ENCODE results near the gene ATXN7L2.
A peak's percentile ranks its signal among the peaks of the same experiment; 100 is the strongest.

ATXN7L2 gene

GRCh38 chr1:109497449-109498160, 13.9 kb downstream of the ATXN7L2 start:
- no peak overlapping the region for H3K27ac ChIP-seq (ENCODE audit: low read length)
- H3K9ac ChIP-seq (ENCODE audit: low read length in 2 of 2): no peak overlapping the region
- H3K27me3 ChIP-seq (ENCODE audit: control insufficient read depth in 1 of 2, insufficient read depth in 2 of 2, low read length in 2 of 2): no peaks in the 10 kb centered on the region
- H3K4me3 ChIP-seq (ENCODE audit: low read length in 2 of 2): no peak overlapping the region
- H3K4me1 ChIP-seq (ENCODE audit: control insufficient read depth, insufficient read depth, low read length): peaks cover 71% of the 10 kb centered on the region
- H3K9me3 ChIP-seq (ENCODE audit: control insufficient read depth in 2 of 2, low read length in 2 of 2): no peaks in the 10 kb centered on the region
- H3K36me3 ChIP-seq (ENCODE audit: control insufficient read depth in 2 of 2, insufficient read depth in 2 of 2, low read length in 2 of 2): peaks cover 13 to 29% of the 10 kb centered on the region in 2 donors

GRCh38 chr1:109498161-109498801, 14.6 kb downstream of the ATXN7L2 start:
- no peak overlapping the region for H3K4me3 ChIP-seq (ENCODE audit: low read length in 2 of 2)
- H3K27ac ChIP-seq (ENCODE audit: low read length): no peak overlapping the region
- no peaks in the 10 kb centered on the region for H3K27me3 ChIP-seq (ENCODE audit: control insufficient read depth in 1 of 2, insufficient read depth in 2 of 2, low read length in 2 of 2)
- H3K9ac ChIP-seq (ENCODE audit: low read length in 2 of 2): no peak overlapping the region
- peaks cover 13 to 29% of the 10 kb centered on the region in 2 donors for H3K36me3 ChIP-seq (ENCODE audit: control insufficient read depth in 2 of 2, insufficient read depth in 2 of 2, low read length in 2 of 2)
- no peaks in the 10 kb centered on the region for H3K9me3 ChIP-seq (ENCODE audit: control insufficient read depth in 2 of 2, low read length in 2 of 2)
- peaks cover 70% of the 10 kb centered on the region for H3K4me1 ChIP-seq (ENCODE audit: control insufficient read depth, insufficient read depth, low read length)

GRCh38 chr1:109499081-109499480, 15.4 kb downstream of the ATXN7L2 start:
- no peak overlapping the region for H3K9ac ChIP-seq (ENCODE audit: low read length in 2 of 2)
- H3K27ac ChIP-seq (ENCODE audit: low read length): peak overlapping the region; percentile 58
- no peaks in the 10 kb centered on the region for H3K27me3 ChIP-seq (ENCODE audit: control insufficient read depth in 1 of 2, insufficient read depth in 2 of 2, low read length in 2 of 2)
- H3K9me3 ChIP-seq (ENCODE audit: control insufficient read depth in 2 of 2, low read length in 2 of 2): no peaks in the 10 kb centered on the region
- peaks cover 64% of the 10 kb centered on the region for H3K4me1 ChIP-seq (ENCODE audit: control insufficient read depth, insufficient read depth, low read length)
- peaks cover 13 to 29% of the 10 kb centered on the region in 2 donors for H3K36me3 ChIP-seq (ENCODE audit: control insufficient read depth in 2 of 2, insufficient read depth in 2 of 2, low read length in 2 of 2)
- no peak overlapping the region for H3K4me3 ChIP-seq (ENCODE audit: low read length in 2 of 2)

GRCh38 chr1:109499661-109500536, 16.2 kb downstream of the ATXN7L2 start:
- Histone ChIP-seq H3K27me3 (ENCODE audit: control insufficient read depth in 1 of 2, insufficient read depth in 2 of 2, low read length in 2 of 2) (no peaks in the 10 kb centered on the region), H3K9ac (ENCODE audit: low read length in 2 of 2) (peak overlapping the region in 1 of 2 donors; percentile 55), H3K4me3 (ENCODE audit: low read length in 2 of 2) (peak overlapping the region in 1 of 2 donors; percentile 52), H3K4me1 (ENCODE audit: control insufficient read depth, insufficient read depth, low read length) (peaks cover 61% of the 10 kb centered on the region), H3K27ac (ENCODE audit: low read length) (peak overlapping the region; percentile 58), H3K36me3 (ENCODE audit: control insufficient read depth in 2 of 2, insufficient read depth in 2 of 2, low read length in 2 of 2) (peaks cover 13 to 29% of the 10 kb centered on the region in 2 donors), H3K9me3 (ENCODE audit: control insufficient read depth in 2 of 2, low read length in 2 of 2) (no peaks in the 10 kb centered on the region)

GRCh38 chr1:109500941-109501381, 17.3 kb downstream of the ATXN7L2 start:
- peak overlapping the region in 1 of 2 donors; percentile 52 for H3K4me3 ChIP-seq (ENCODE audit: low read length in 2 of 2)
- H3K4me1 ChIP-seq (ENCODE audit: control insufficient read depth, insufficient read depth, low read length): peaks cover 52% of the 10 kb centered on the region
- peak overlapping the region; percentile 58 for H3K27ac ChIP-seq (ENCODE audit: low read length)
- H3K9ac ChIP-seq (ENCODE audit: low read length in 2 of 2): peak overlapping the region in 1 of 2 donors; percentile 55
- H3K9me3 ChIP-seq (ENCODE audit: control insufficient read depth in 2 of 2, low read length in 2 of 2): no peaks in the 10 kb centered on the region
- H3K27me3 ChIP-seq (ENCODE audit: control insufficient read depth in 1 of 2, insufficient read depth in 2 of 2, low read length in 2 of 2): no peaks in the 10 kb centered on the region
- H3K36me3 ChIP-seq (ENCODE audit: control insufficient read depth in 2 of 2, insufficient read depth in 2 of 2, low read length in 2 of 2): peaks cover 13 to 27% of the 10 kb centered on the region in 2 donors

GRCh38 chr1:109501644-109502363, 18.1 kb downstream of the ATXN7L2 start:
- Histone ChIP-seq H3K4me1 (ENCODE audit: control insufficient read depth, insufficient read depth, low read length) (peaks cover 58% of the 10 kb centered on the region), H3K36me3 (ENCODE audit: control insufficient read depth in 2 of 2, insufficient read depth in 2 of 2, low read length in 2 of 2) (peaks cover 4 to 21% of the 10 kb centered on the region in 2 donors), H3K27me3 (ENCODE audit: control insufficient read depth in 1 of 2, insufficient read depth in 2 of 2, low read length in 2 of 2) (no peaks in the 10 kb centered on the region), H3K9ac (ENCODE audit: low read length in 2 of 2) (no peak overlapping the region), H3K4me3 (ENCODE audit: low read length in 2 of 2) (peak overlapping the region in 1 of 2 donors; percentile 29), H3K27ac (ENCODE audit: low read length) (peak overlapping the region; percentile 58), H3K9me3 (ENCODE audit: control insufficient read depth in 2 of 2, low read length in 2 of 2) (no peaks in the 10 kb centered on the region)

- Histone ChIP-seq H3K4me3 (ENCODE audit: low read length in 2 of 2) (no peak overlapping the region), H3K27ac (ENCODE audit: low read length) (peak overlapping the region; percentile 58), H3K9ac (ENCODE audit: low read length in 2 of 2) (no peak overlapping the region), H3K9me3 (ENCODE audit: control insufficient read depth in 2 of 2, low read length in 2 of 2) (no peaks in the 10 kb centered on the region), H3K4me1 (ENCODE audit: control insufficient read depth, insufficient read depth, low read length) (peaks cover 58% of the 10 kb centered on the region), H3K27me3 (ENCODE audit: control insufficient read depth in 1 of 2, insufficient read depth in 2 of 2, low read length in 2 of 2) (no peaks in the 10 kb centered on the region), H3K36me3 (ENCODE audit: control insufficient read depth in 2 of 2, insufficient read depth in 2 of 2, low read length in 2 of 2) (peaks cover 3 to 14% of the 10 kb centered on the region in 2 donors)
These were observed 18.7 kb downstream of the ATXN7L2 start for GRCh38 chr1:109502364-109502851.

- Histone ChIP-seq H3K9ac (ENCODE audit: low read length in 2 of 2) (peak overlapping the region in 1 of 2 donors; percentile 21), H3K4me1 (ENCODE audit: control insufficient read depth, insufficient read depth, low read length) (peaks cover 58% of the 10 kb centered on the region), H3K27ac (ENCODE audit: low read length) (no peak overlapping the region)
These were observed 20.2 kb downstream of the ATXN7L2 start for GRCh38 chr1:109503935-109504334.

GRCh38 chr1:109504974-109505373, 21.3 kb downstream of the ATXN7L2 start:
- Histone ChIP-seq H3K27me3 (ENCODE audit: control insufficient read depth in 1 of 2, insufficient read depth in 2 of 2, low read length in 2 of 2) (no peaks in the 10 kb centered on the region), H3K9ac (ENCODE audit: low read length in 2 of 2) (no peak overlapping the region), H3K4me3 (ENCODE audit: low read length in 2 of 2) (no peak overlapping the region), H3K9me3 (ENCODE audit: control insufficient read depth in 2 of 2, low read length in 2 of 2) (no peaks in the 10 kb centered on the region), H3K36me3 (ENCODE audit: control insufficient read depth in 2 of 2, insufficient read depth in 2 of 2, low read length in 2 of 2) (peaks cover 9 to 13% of the 10 kb centered on the region in 2 donors), H3K4me1 (ENCODE audit: control insufficient read depth, insufficient read depth, low read length) (peaks cover 54% of the 10 kb centered on the region), H3K27ac (ENCODE audit: low read length) (no peak overlapping the region)

More at GRCh38 chr1:109503935-109504334, 20.2 kb downstream of the ATXN7L2 start:
- no peaks in the 10 kb centered on the region for H3K9me3 ChIP-seq (ENCODE audit: control insufficient read depth in 2 of 2, low read length in 2 of 2)
- H3K36me3 ChIP-seq (ENCODE audit: control insufficient read depth in 2 of 2, insufficient read depth in 2 of 2, low read length in 2 of 2): peaks cover 9 to 13% of the 10 kb centered on the region in 2 donors
- H3K4me3 ChIP-seq (ENCODE audit: low read length in 2 of 2): no peak overlapping the region
- H3K27me3 ChIP-seq (ENCODE audit: control insufficient read depth in 1 of 2, insufficient read depth in 2 of 2, low read length in 2 of 2): no peaks in the 10 kb centered on the region
